ENCODE data around the gene TSTD1. TPM values are rescaled to one million over a fixed set of nuclear protein-coding genes. Genes with fewer than 3 reads are reported as not detected.

TSTD1 gene
- total RNA-seq, 1 experiment from 2014 or later, result 74.5 TPM

GRCh38 chr1:161013131-161013487, 25.7 kb downstream of the TSTD1 start (continued):
- TF ChIP-seq ZSCAN18 (CRISPR knock-in tag; IDR thresholded peaks at IDR 0.05), result no peak
- no peak for TF ChIP-seq RELA (CRISPR knock-in tag; IDR thresholded peaks at IDR 0.05; ENCODE audit: borderline replicate concordance)
- TF ChIP-seq, protein P1, sequence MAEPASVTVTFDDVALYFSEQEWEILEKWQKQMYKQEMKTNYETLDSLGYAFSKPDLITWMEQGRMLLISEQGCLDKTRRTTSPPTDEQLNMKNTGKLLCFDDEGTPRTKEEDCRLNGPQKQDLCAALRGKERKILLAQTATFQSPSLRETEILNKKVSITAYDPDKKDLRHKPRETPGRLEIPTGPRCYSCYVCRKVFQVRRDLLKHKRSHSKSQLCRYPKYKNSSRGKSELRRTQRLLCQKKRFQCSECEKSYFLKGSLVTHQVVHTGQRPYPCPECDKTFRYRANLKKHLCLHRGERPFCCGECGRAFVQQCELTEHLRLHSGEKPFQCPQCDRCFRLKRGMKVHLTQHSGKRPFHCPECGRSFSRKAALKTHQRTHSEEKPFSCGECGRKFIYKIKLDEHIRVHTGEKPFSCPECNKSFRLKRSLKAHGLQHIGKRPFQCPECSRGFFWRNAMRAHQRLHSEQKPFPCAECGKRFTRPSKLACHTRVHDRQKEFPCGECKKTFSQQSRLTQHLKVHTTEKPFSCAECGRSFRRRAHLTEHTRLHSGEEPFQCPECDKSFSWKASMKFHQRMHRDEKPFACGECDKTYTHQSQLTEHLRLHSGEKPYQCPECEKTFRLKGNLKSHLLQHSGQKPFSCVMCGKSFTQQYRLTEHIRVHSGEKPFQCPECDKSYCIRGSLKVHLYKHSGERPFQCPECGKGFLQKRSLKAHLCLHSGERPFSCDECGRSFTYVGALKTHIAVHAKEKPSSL (CRISPR knock-in tag; conservative IDR thresholded peaks at IDR 0.05), result no peak

DNA sequence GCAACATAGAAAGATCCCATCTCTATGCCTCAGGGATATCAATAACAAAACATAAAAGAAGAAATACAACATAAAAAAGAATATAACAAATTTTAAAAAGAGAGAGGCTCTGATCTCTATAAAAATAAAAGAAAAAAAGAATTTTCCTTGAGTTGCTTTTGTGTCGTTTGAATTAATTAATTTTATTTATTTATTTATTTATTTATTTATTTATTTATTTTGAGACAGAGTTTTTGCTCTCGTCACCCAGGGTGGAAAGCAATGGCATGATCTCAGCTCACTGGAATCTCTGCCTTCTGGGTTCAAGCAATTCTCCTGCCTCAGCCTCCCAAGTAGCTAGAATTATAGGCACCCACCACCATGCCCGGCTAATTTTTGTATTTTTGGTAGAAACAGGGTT, 26.3 kb downstream of the TSTD1 start:
- no peak for TF ChIP-seq NFATC4 (CRISPR knock-in tag; IDR thresholded peaks at IDR 0.05)
- peak; percentile 18; the same call in 1 of the 2 replicates for TF ChIP-seq HMGA2 (CRISPR knock-in tag; IDR thresholded peaks at IDR 0.05)
- no peak for TF ChIP-seq CDX4 (CRISPR knock-in tag; IDR thresholded peaks at IDR 0.05; ENCODE audit: borderline replicate concordance)
- TF ChIP-seq, protein P2, sequence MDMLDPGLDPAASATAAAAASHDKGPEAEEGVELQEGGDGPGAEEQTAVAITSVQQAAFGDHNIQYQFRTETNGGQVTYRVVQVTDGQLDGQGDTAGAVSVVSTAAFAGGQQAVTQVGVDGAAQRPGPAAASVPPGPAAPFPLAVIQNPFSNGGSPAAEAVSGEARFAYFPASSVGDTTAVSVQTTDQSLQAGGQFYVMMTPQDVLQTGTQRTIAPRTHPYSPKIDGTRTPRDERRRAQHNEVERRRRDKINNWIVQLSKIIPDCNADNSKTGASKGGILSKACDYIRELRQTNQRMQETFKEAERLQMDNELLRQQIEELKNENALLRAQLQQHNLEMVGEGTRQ (CRISPR knock-in tag; IDR thresholded peaks at IDR 0.05), result no peak
- TF ChIP-seq ZNF416 (CRISPR knock-in tag; IDR thresholded peaks at IDR 0.05), result no peak
- TF ChIP-seq GRHL2 (CRISPR knock-in tag; IDR thresholded peaks at IDR 0.05; ENCODE audit: insufficient replicate concordance, severe bottlenecking), result no peak
- TF ChIP-seq, protein P3, sequence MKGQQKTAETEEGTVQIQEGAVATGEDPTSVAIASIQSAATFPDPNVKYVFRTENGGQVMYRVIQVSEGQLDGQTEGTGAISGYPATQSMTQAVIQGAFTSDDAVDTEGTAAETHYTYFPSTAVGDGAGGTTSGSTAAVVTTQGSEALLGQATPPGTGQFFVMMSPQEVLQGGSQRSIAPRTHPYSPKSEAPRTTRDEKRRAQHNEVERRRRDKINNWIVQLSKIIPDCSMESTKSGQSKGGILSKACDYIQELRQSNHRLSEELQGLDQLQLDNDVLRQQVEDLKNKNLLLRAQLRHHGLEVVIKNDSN (CRISPR knock-in tag; IDR thresholded peaks at IDR 0.05), result no peak
- no peak overlapping the region for H3K4me3 Mint-ChIP-seq
- H3K9me3 Mint-ChIP-seq, result no peaks in the 10 kb centered on the region
- POLR2A ChIA-PET, result interaction anchor here (0.6 to 1.0 kb wide), 2 partner anchors 9 to 13 kb away, joined by 3 to 5 read pairs; partner anchors contain the start of gene F11R
- DNase-seq (ENCODE audit: low spot score), result no peak
- H3K4me1 Mint-ChIP-seq, result peaks cover 55% of the 10 kb centered on the region
- ATAC-seq, result no peak
- peak overlapping the region; percentile 85 for H3K27ac Mint-ChIP-seq
- CTCF ChIA-PET, result interaction anchor here (0.6 to 0.7 kb wide), 2 partner anchors 18 to 59 kb away, joined by 3 to 5 read pairs; no protein-coding TSS in a partner anchor
- no peaks in the 10 kb centered on the region for H3K27me3 Mint-ChIP-seq (ENCODE audit: low read depth)
- peaks cover 16% of the 10 kb centered on the region for H3K36me3 Mint-ChIP-seq

DNA sequence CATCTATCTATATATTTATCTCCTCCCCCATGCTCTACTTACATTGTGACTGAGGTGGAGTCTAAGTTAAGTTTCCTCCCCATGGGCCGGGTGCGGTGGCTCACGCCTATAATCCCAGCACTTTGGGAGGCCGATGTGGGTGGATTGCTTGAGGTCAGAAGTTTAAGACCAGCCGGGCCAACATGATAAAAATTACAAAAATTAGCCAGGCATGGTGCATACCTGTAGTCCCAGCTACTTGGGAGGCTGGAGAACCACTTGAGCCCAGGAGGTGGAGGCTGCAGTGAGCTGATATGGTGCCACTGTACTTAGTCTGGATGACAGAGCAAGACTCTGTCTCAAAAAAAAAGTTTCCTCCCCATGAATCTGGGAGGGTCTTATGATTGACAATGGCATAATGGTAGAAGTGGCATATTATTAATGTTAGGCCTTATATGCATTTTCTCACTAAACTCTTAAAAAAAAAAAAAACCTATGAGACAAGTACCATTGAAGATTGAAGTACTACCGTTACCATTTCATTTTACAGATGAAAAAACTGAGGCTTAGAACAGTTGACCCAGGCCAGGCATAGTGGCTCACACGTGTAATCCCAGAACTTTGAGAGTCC, 29.1 kb downstream of the TSTD1 start:
- Mint-ChIP-seq H3K9me3 (no peaks in the 10 kb centered on the region), H3K4me1 (peaks cover 53% of the 10 kb centered on the region), H3K27ac (no peak overlapping the region), H3K27me3 (ENCODE audit: low read depth) (no peaks in the 10 kb centered on the region), H3K36me3 (peaks cover 12% of the 10 kb centered on the region), H3K4me3 (no peak overlapping the region)
- ChIA-PET CTCF (interaction anchor here (1.1 to 3.0 kb wide), 2 partner anchors 12 to 19 kb away, joined by 4 to 10 read pairs; no protein-coding TSS in a partner anchor), POLR2A (interaction anchor here (1.6 kb wide), 1 partner anchor 11 kb away, joined by 6 read pairs; the partner anchor contains the start of gene F11R)
- DNase-seq (ENCODE audit: low spot score) (no peak), ATAC-seq (no peak)
- no peak for TF ChIP-seq RORB (CRISPR knock-in tag; IDR thresholded peaks at IDR 0.05)

- Mint-ChIP-seq H3K27me3 (ENCODE audit: low read depth) (no peaks in the 10 kb centered on the region), H3K4me3 (no peak overlapping the region)
Observed at GRCh38 chr1:161008869-161009510, 29.8 kb downstream of the TSTD1 start.

More at GRCh38 chr1:161008869-161009510, 29.8 kb downstream of the TSTD1 start:
- ATAC-seq, result no peak
- H3K27ac Mint-ChIP-seq, result peak overlapping the region; percentile 54; the same call in 1 of the 2 replicates
- H3K36me3 Mint-ChIP-seq, result peaks cover 12% of the 10 kb centered on the region
- TF ChIP-seq, protein P4, sequence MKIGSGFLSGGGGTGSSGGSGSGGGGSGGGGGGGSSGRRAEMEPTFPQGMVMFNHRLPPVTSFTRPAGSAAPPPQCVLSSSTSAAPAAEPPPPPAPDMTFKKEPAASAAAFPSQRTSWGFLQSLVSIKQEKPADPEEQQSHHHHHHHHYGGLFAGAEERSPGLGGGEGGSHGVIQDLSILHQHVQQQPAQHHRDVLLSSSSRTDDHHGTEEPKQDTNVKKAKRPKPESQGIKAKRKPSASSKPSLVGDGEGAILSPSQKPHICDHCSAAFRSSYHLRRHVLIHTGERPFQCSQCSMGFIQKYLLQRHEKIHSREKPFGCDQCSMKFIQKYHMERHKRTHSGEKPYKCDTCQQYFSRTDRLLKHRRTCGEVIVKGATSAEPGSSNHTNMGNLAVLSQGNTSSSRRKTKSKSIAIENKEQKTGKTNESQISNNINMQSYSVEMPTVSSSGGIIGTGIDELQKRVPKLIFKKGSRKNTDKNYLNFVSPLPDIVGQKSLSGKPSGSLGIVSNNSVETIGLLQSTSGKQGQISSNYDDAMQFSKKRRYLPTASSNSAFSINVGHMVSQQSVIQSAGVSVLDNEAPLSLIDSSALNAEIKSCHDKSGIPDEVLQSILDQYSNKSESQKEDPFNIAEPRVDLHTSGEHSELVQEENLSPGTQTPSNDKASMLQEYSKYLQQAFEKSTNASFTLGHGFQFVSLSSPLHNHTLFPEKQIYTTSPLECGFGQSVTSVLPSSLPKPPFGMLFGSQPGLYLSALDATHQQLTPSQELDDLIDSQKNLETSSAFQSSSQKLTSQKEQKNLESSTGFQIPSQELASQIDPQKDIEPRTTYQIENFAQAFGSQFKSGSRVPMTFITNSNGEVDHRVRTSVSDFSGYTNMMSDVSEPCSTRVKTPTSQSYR (CRISPR knock-in tag; IDR thresholded peaks at IDR 0.05), result no peak
- TF ChIP-seq SMAD4 (CRISPR knock-in tag; IDR thresholded peaks at IDR 0.05), result no peak
- TF ChIP-seq MLX (CRISPR knock-in tag; IDR thresholded peaks at IDR 0.05), result no peak
- TF ChIP-seq RELA (CRISPR knock-in tag; IDR thresholded peaks at IDR 0.05; ENCODE audit: borderline replicate concordance), result no peak
- no peak for DNase-seq (ENCODE audit: low spot score)
- ChIA-PET CTCF (interaction anchor here (1.1 to 3.0 kb wide), 2 partner anchors 11 to 18 kb away, joined by 4 to 10 read pairs; no protein-coding TSS in a partner anchor), POLR2A (interaction anchor here (0.5 to 1.6 kb wide), 2 partner anchors 12 to 36 kb away, joined by 3 to 6 read pairs; partner anchors contain the start of gene F11R)
- peaks cover 46% of the 10 kb centered on the region for H3K4me1 Mint-ChIP-seq
- H3K9me3 Mint-ChIP-seq, result no peaks in the 10 kb centered on the region

Measured in WTC11 (cell line).